ENCODE data around the gene PLS1. TPM values are rescaled to one million over a fixed set of nuclear protein-coding genes. Genes with fewer than 3 reads are reported as not detected.

Gene PLS1
- total RNA-seq, 2 donors from 2014 or later = 6.4 to 7.0 TPM

- TF ChIP-seq POLR2A (IDR thresholded peaks at IDR 0.05) (no peak), POLR2AphosphoS5 (IDR thresholded peaks at IDR 0.05) (no peak)
- TF ChIP-seq, protein P1, sequence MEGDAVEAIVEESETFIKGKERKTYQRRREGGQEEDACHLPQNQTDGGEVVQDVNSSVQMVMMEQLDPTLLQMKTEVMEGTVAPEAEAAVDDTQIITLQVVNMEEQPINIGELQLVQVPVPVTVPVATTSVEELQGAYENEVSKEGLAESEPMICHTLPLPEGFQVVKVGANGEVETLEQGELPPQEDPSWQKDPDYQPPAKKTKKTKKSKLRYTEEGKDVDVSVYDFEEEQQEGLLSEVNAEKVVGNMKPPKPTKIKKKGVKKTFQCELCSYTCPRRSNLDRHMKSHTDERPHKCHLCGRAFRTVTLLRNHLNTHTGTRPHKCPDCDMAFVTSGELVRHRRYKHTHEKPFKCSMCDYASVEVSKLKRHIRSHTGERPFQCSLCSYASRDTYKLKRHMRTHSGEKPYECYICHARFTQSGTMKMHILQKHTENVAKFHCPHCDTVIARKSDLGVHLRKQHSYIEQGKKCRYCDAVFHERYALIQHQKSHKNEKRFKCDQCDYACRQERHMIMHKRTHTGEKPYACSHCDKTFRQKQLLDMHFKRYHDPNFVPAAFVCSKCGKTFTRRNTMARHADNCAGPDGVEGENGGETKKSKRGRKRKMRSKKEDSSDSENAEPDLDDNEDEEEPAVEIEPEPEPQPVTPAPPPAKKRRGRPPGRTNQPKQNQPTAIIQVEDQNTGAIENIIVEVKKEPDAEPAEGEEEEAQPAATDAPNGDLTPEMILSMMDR (IDR thresholded peaks at IDR 0.05) = no peak
- Histone ChIP-seq H3K9me3 (no peaks in the 10 kb centered on the region), H3K27me3 (replicated peaks; ENCODE audit: insufficient read depth) (no peaks in the 10 kb centered on the region), H3K4me1 (replicated peaks) (no peaks in the 10 kb centered on the region), H3K4me3 (no peak overlapping the region), H3K36me3 (no peaks in the 10 kb centered on the region), H3K27ac (no peak overlapping the region)
- no peak for DNase-seq (ENCODE audit: low spot score)
- intact Hi-C loops (cut with DNase I) = no loop called here
- WGBS = 60% methylated on average over 6 of the region's 6 CpGs
Observed at GRCh38 chr3:142660383-142660782, 64.2 kb downstream of the PLS1 start.

DNA sequence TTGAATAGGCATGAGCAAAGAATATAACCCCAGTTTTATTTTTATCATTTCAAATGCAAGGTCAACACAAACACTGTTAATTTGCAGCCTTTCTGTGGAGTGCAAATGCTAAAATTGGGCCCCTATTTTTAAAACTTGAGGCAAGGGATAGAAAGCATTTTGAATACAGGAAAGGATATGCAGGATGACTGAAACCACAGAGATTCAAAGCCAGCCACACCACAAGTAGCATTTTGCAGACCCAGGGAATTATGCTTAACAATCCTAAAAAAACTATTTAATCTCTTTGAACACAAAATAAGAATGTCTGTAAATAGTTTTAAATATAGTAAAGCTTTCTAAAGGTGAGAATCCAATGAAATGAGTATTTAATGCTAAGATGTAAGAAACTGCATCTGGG lies 64.7 kb downstream of the PLS1 start:
- Histone ChIP-seq H3K4me1 (replicated peaks) (no peaks in the 10 kb centered on the region), H3K4me3 (no peak overlapping the region), H3K27me3 (replicated peaks; ENCODE audit: insufficient read depth) (no peaks in the 10 kb centered on the region), H3K9me3 (no peaks in the 10 kb centered on the region), H3K36me3 (no peaks in the 10 kb centered on the region), H3K27ac (no peak overlapping the region)
- no peak for DNase-seq (ENCODE audit: low spot score)
- TF ChIP-seq POLR2AphosphoS5 (IDR thresholded peaks at IDR 0.05) = no peak
- TF ChIP-seq POLR2A (IDR thresholded peaks at IDR 0.05) = no peak
- TF ChIP-seq, protein P1 (IDR thresholded peaks at IDR 0.05) = no peak
- intact Hi-C loops (cut with DNase I) = no loop called here

GRCh38 chr3:142663865-142664264 lies 67.7 kb downstream of the PLS1 start:
- intact Hi-C loops (cut with DNase I) = no loop called here
- H3K27me3 ChIP-seq (replicated peaks; ENCODE audit: insufficient read depth) = no peaks in the 10 kb centered on the region
- no peak overlapping the region for H3K27ac ChIP-seq
- no peak for TF ChIP-seq POLR2A (IDR thresholded peaks at IDR 0.05)
- TF ChIP-seq, protein P1 (IDR thresholded peaks at IDR 0.05) = no peak
- TF ChIP-seq POLR2AphosphoS5 (IDR thresholded peaks at IDR 0.05) = no peak
- H3K9me3 ChIP-seq = no peaks in the 10 kb centered on the region
- no peaks in the 10 kb centered on the region for H3K36me3 ChIP-seq
- no peak for DNase-seq (ENCODE audit: low spot score)
- no peak overlapping the region for H3K4me3 ChIP-seq
- 57% methylated on average over 1 of the region's 1 CpG for WGBS
- no peaks in the 10 kb centered on the region for H3K4me1 ChIP-seq (replicated peaks)

DNA sequence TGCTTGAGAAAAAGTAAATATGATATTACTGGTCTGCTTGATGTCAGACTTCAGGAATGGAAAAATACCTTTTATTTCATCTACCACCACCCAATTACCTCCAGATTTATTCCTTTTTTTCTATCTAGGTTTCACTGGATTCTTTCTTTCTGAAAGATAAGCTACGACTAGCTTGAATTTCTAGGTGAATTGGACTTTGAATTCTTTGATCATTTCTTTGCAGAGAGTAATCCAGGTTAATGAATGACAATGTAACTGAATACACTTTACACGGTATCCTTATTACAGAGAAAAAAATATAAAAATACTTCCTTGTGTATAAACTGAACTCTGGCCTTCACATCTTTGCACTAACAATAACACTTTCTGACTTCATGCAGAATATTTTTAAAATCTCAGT lies 68.1 kb downstream of the PLS1 start:
- TF ChIP-seq, protein P1 (IDR thresholded peaks at IDR 0.05) = no peak
- TF ChIP-seq POLR2AphosphoS5 (IDR thresholded peaks at IDR 0.05) (no peak), POLR2A (IDR thresholded peaks at IDR 0.05) (no peak)
- Histone ChIP-seq H3K4me3 (no peak overlapping the region), H3K27me3 (replicated peaks; ENCODE audit: insufficient read depth) (no peaks in the 10 kb centered on the region), H3K9me3 (no peaks in the 10 kb centered on the region), H3K27ac (no peak overlapping the region), H3K36me3 (no peaks in the 10 kb centered on the region), H3K4me1 (replicated peaks) (no peaks in the 10 kb centered on the region)
- WGBS = 47% methylated on average over 2 of the region's 2 CpGs
- intact Hi-C loops (cut with DNase I) = no loop called here
- no peak for DNase-seq (ENCODE audit: low spot score)

- no peak overlapping the region for H3K4me3 ChIP-seq
- DNase-seq (ENCODE audit: low spot score) = no peak
- TF ChIP-seq POLR2AphosphoS5 (IDR thresholded peaks at IDR 0.05) (no peak), POLR2A (IDR thresholded peaks at IDR 0.05) (no peak)
- TF ChIP-seq, protein P1 (IDR thresholded peaks at IDR 0.05) = no peak
- no peaks in the 10 kb centered on the region for H3K9me3 ChIP-seq
- no peaks in the 10 kb centered on the region for H3K4me1 ChIP-seq (replicated peaks)
- H3K27ac ChIP-seq = no peak overlapping the region
- H3K27me3 ChIP-seq (replicated peaks; ENCODE audit: insufficient read depth) = no peaks in the 10 kb centered on the region
- WGBS = 82% methylated on average over 2 of the region's 2 CpGs
- no peaks in the 10 kb centered on the region for H3K36me3 ChIP-seq
- intact Hi-C loops (cut with DNase I) = no loop called here
Observed at GRCh38 chr3:142664819-142665218, 68.6 kb downstream of the PLS1 start.
